Panc1 (cell line): ENCODE results near the gene CGNL1. TPM values are rescaled to one million over a fixed set of nuclear protein-coding genes. Genes with fewer than 3 reads are reported as not detected.

ENCODE experiments used
- ATAC-seq: fragments of 200-7000 bp; cut with Tn5 transposase; 2 replicates; pipeline ENCODE4 v1.9.1; 2020; ENCODE audit warnings: mild to moderate bottlenecking, moderate library complexity
- BruUV-seq: library from RNA; stranded (reverse); fragments of 400-500 nt; replicated peaks from 2 replicates; lab custom pipeline; 2021; lab: Mats Ljungman, UMichigan
- CTCF ChIA-PET: fragments of 300-600 bp; sonication (Branson Sonifier 250); formaldehyde crosslinking; loops from one replicate; lab custom pipeline; 2022; ENCODE audit warnings: antibody characterized with exemption; lab: Charles Lee
- POLR2A ChIA-PET: fragments of 300-600 bp; sonication (Branson Sonifier 250); formaldehyde crosslinking; loops from one replicate; lab custom pipeline; 2022; ENCODE audit warnings: antibody characterized with exemption; lab: Charles Lee
- DNase-seq: peaks from one replicate; pipeline ENCODE4 v3.0.0-alpha.2; 2010; ENCODE audit warnings: low read depth, low spot score
- H3K27ac ChIP-seq: 2 replicates; pipeline ENCODE4 v1.5.1; 2011; ENCODE audit warnings: mild to moderate bottlenecking, low read length, inconsistent platforms
- H3K27me3 ChIP-seq: fragments of 200-500 bp; sonication (Bioruptor generic); 2 replicates; pipeline ENCODE4 v1.6.0; 2014; ENCODE audit warnings: low read length, inconsistent platforms; ENCODE audit not compliant: control insufficient read depth, insufficient read depth
- H3K36me3 ChIP-seq: fragments of 200-500 bp; sonication (Bioruptor generic); 2 replicates; pipeline ENCODE4 v1.5.1; 2014; ENCODE audit warnings: inconsistent platforms, mild to moderate bottlenecking, low read length, moderate library complexity; ENCODE audit not compliant: control insufficient read depth, insufficient read depth
- H3K4me1 ChIP-seq: 2 replicates; pipeline ENCODE4 v1.5.1; 2011; ENCODE audit warnings: inconsistent platforms, mild to moderate bottlenecking, low read length, moderate library complexity; ENCODE audit not compliant: control insufficient read depth, insufficient read depth
- H3K4me3 ChIP-seq, 2 experiments: 2 replicates each; pipeline ENCODE4 v1.5.1; 2011 to 2012; ENCODE audit warnings: low read depth in 2 of 2, low read length in 2 of 2, mild to moderate bottlenecking in 2 of 2, inconsistent platforms in 1 of 2, moderate library complexity in 1 of 2
- H3K9me3 ChIP-seq: fragments of 200-500 bp; sonication (Bioruptor generic); 2 replicates; pipeline ENCODE4 v1.5.1; 2014; ENCODE audit warnings: low read depth, mild to moderate bottlenecking, inconsistent platforms, low read length, moderate library complexity; ENCODE audit not compliant: control insufficient read depth, insufficient read depth
- CTCF ChIP-seq: fragments of 450-650 bp; IDR thresholded peaks from 2 replicates; pipeline ENCODE4 v1.5.1; 2017; ENCODE audit warnings: mild to moderate bottlenecking
- POLR2AphosphoS5 ChIP-seq: IDR thresholded peaks from 2 replicates; pipeline ENCODE4 v1.6.1; 2012; ENCODE audit warnings: mild to moderate bottlenecking, low read depth, low read length, moderate library complexity
- REST ChIP-seq, 2 experiments: IDR thresholded peaks; 2 replicates each; pipeline ENCODE4 v1.6.1; 2011 to 2012; ENCODE audit warnings: low read depth in 2 of 2, control low read depth in 1 of 2, low read length in 1 of 2, mild to moderate bottlenecking in 1 of 2, moderate library complexity in 1 of 2; ENCODE audit not compliant: insufficient read depth in 1 of 2
- SIN3A ChIP-seq: IDR thresholded peaks from 2 replicates; pipeline ENCODE4 v1.6.1; 2012; ENCODE audit warnings: low read depth, mild to moderate bottlenecking, low read length, moderate library complexity, borderline replicate concordance; ENCODE audit not compliant: insufficient read depth
- TCF7L2 ChIP-seq: IDR thresholded peaks from 2 replicates; pipeline ENCODE4 v1.6.1; 2011; ENCODE audit warnings: mild to moderate bottlenecking, low read depth, low read length, inconsistent platforms
- in situ Hi-C: cut with HindIII; loops from 2 replicates; pipeline ENCODE4 v1.10.0; 2016; ENCODE audit warnings: low sequenced_read_pairs, low pct_unique_long_range_greater_than_20kb
- intact Hi-C: fragments of 100-400 bp; cut with micrococcal nuclease; formaldehyde crosslinking; loops from one replicate; pipeline ENCODE4 v1.10.0; 2022; ENCODE audit not compliant: unreplicated experiment
- total RNA-seq: library from RNA; stranded (reverse); gene quantifications from one replicate; pipeline ENCODE4 v1.2.1, GENCODE V29; 2021; ENCODE audit not compliant: unreplicated experiment

The CGNL1 gene
- total RNA-seq, 1 experiment from 2014 or later: 3.5 TPM

- BruUV-seq: no TSS peak
- intact Hi-C loops (no loop called here), in situ Hi-C loops (no loop called here)
- no peaks in the 10 kb centered on the region for H3K9me3 ChIP-seq
- no peak overlapping the region for H3K27ac ChIP-seq
- no peaks in the 10 kb centered on the region for H3K4me1 ChIP-seq
- H3K36me3 ChIP-seq: no peaks in the 10 kb centered on the region
- ChIA-PET CTCF (no interaction called here), POLR2A (no interaction called here)
- H3K27me3 ChIP-seq: peaks cover 7% of the 10 kb centered on the region
- ATAC-seq (no peak), DNase-seq (no peak)
- H3K4me3 ChIP-seq: no peak overlapping the region
- TF ChIP-seq CTCF (no peak), REST (IDR thresholded peaks at IDR 0.05; ENCODE audit: insufficient read depth in 1 of 2, low read depth in 2 of 2, low read length in 1 of 2) (no peak), SIN3A (no peak), TCF7L2 (no peak), POLR2AphosphoS5 (no peak)
Observed at GRCh38 chr15:57598346-57598745, 222.0 kb downstream of the CGNL1 start.

GRCh38 chr15:57599296-57599810 is 223.0 kb downstream of the CGNL1 start:
- intact Hi-C loops (no loop called here), in situ Hi-C loops (no loop called here)
- ChIA-PET CTCF (no interaction called here), POLR2A (interaction anchor here (0.7 kb wide), 1 partner anchor 146 kb away, joined by 5 read pairs; no protein-coding TSS in a partner anchor)
- Histone ChIP-seq H3K27me3 (peaks cover 5% of the 10 kb centered on the region; the same call in 1 of the 2 replicates), H3K4me3 (no peak overlapping the region), H3K27ac (no peak overlapping the region), H3K36me3 (no peaks in the 10 kb centered on the region), H3K4me1 (no peaks in the 10 kb centered on the region), H3K9me3 (no peaks in the 10 kb centered on the region)
- DNase-seq (no peak), ATAC-seq (peak; percentile 32; the same call in 1 of the 2 replicates)
- BruUV-seq: no TSS peak
- TF ChIP-seq TCF7L2 (no peak), CTCF (no peak), REST (IDR thresholded peaks at IDR 0.05; ENCODE audit: insufficient read depth in 1 of 2, low read depth in 2 of 2, low read length in 1 of 2) (no peak), POLR2AphosphoS5 (no peak), SIN3A (no peak)
